Measurements from ENCODE around the gene PIEZO1. TPM values are rescaled to one million over a fixed set of nuclear protein-coding genes. Genes with fewer than 3 reads are reported as not detected.
"Not testable (repeated sequence)": the region's sequence is repeated elsewhere in the genome, so short reads cannot be mapped to it uniquely, and the experiment has no call there.

The PIEZO1 gene
- total RNA-seq, 1 donor from 2014 or later = 17.8 TPM

DNA sequence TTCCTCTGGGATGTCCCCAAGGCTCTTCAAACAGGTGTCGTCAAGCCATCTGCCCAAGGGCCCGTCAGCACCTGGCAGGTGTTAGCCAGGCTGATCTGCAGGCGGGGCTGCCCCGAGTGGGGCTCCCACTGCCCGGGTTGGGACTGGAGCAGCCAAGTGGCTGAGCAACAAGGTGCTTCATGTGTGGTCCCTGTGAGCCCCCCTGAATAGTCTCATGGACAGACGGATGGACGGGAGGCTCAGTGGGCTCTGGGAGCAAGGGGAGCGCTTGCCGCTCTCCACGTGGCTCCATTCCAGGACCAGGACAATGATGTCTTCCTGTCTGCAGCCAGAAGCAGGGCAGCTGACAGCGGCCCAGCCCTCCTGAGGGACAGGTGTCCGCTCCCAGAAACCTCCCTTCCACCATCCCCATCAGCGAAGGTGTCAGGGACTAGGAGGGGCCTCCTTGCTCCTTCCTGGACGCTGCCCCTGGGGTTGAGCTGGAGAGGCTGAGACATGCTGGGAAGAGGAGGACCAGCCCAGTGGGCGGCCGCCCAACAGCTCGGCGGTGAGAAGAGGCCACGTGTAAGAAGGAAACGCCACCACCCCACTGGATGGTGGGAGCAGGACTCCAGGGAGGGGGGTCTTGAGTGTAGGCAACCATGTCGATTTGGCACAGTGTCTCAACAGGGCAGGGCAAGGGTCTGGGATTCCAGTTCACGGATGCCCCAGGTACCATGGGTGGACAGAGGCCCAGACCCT, 108.3 kb downstream of the PIEZO1 start:
- no peak for DNase-seq (ENCODE audit: low read depth, low spot score)
- peaks cover 1% of the 10 kb centered on the region for H3K27me3 Mint-ChIP-seq (ENCODE audit: low read depth)
- H3K27ac Mint-ChIP-seq (ENCODE audit: unreplicated experiment) = no peak overlapping the region
- no peaks in the 10 kb centered on the region for H3K9me3 Mint-ChIP-seq
- peaks cover 2% of the 10 kb centered on the region for H3K4me1 Mint-ChIP-seq
- TF ChIP-seq, protein P1, sequence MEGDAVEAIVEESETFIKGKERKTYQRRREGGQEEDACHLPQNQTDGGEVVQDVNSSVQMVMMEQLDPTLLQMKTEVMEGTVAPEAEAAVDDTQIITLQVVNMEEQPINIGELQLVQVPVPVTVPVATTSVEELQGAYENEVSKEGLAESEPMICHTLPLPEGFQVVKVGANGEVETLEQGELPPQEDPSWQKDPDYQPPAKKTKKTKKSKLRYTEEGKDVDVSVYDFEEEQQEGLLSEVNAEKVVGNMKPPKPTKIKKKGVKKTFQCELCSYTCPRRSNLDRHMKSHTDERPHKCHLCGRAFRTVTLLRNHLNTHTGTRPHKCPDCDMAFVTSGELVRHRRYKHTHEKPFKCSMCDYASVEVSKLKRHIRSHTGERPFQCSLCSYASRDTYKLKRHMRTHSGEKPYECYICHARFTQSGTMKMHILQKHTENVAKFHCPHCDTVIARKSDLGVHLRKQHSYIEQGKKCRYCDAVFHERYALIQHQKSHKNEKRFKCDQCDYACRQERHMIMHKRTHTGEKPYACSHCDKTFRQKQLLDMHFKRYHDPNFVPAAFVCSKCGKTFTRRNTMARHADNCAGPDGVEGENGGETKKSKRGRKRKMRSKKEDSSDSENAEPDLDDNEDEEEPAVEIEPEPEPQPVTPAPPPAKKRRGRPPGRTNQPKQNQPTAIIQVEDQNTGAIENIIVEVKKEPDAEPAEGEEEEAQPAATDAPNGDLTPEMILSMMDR (conservative IDR thresholded peaks at IDR 0.05) = no peak
- H3K36me3 Mint-ChIP-seq (ENCODE audit: low read depth) = no peaks in the 10 kb centered on the region
- H3K4me3 Mint-ChIP-seq = no peak overlapping the region

DNA sequence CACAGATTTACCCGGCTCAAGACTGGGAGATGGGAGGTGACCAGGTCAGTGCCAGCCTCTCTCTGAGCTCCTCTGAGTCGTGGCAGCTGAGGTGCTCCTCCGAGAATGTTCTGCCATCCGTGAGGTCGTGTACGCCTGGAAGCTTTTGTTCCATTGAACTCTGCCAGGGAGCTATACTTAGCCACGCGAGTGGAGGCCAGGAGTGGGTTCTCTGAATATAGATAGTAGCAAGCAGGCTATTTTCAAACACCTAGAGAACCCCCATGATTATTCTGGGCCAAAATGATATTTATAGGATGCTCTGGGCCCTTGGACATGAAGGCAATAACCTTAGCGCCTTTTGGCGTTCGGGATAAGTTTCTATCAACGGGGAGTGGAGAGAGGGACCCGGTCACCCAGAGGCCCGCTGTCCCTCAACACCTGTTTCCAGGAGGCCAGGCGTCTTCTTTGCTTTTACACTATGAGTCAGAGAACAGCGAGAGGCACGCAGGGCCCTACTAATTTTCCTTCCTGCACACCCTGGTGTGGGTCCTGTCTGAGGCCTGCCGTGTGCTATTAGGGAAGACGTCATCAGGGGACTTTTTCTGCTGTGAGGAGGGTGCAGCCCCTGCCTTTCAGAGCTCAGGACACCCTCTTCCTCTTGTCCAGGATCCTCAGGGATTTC, 111.2 kb downstream of the PIEZO1 start:
- Mint-ChIP-seq H3K4me3 (no peak overlapping the region), H3K9me3 (no peaks in the 10 kb centered on the region), H3K27ac (ENCODE audit: unreplicated experiment) (peak overlapping the region; percentile 12), H3K4me1 (no peaks in the 10 kb centered on the region), H3K36me3 (ENCODE audit: low read depth) (no peaks in the 10 kb centered on the region), H3K27me3 (ENCODE audit: low read depth) (no peaks in the 10 kb centered on the region)
- TF ChIP-seq, protein P1 (conservative IDR thresholded peaks at IDR 0.05) = no peak
- no peak for DNase-seq (ENCODE audit: low read depth, low spot score)

- Mint-ChIP-seq H3K27me3 (ENCODE audit: low read depth) (no peaks in the 10 kb centered on the region), H3K36me3 (ENCODE audit: low read depth) (no peaks in the 10 kb centered on the region), H3K27ac (ENCODE audit: unreplicated experiment) (no peak overlapping the region), H3K4me3 (peak overlapping the region; percentile 44), H3K9me3 (no peaks in the 10 kb centered on the region), H3K4me1 (peaks cover under 1% of the 10 kb centered on the region)
- DNase-seq (ENCODE audit: low read depth, low spot score) = no peak
- TF ChIP-seq, protein P1 (conservative IDR thresholded peaks at IDR 0.05) = peak; percentile 33
Measured at GRCh38 chr16:88672776-88673175, 112.2 kb downstream of the PIEZO1 start.

GRCh38 chr16:88671806-88672205, 113.2 kb downstream of the PIEZO1 start:
- Mint-ChIP-seq H3K27ac (ENCODE audit: unreplicated experiment) (no peak overlapping the region), H3K4me3 (no peak overlapping the region), H3K9me3 (no peaks in the 10 kb centered on the region), H3K36me3 (ENCODE audit: low read depth) (no peaks in the 10 kb centered on the region), H3K4me1 (peaks cover 8% of the 10 kb centered on the region), H3K27me3 (ENCODE audit: low read depth) (no peaks in the 10 kb centered on the region)
- TF ChIP-seq, protein P1 (conservative IDR thresholded peaks at IDR 0.05) = no peak
- DNase-seq (ENCODE audit: low read depth, low spot score) = no peak

- H3K4me1 Mint-ChIP-seq = peaks cover 10% of the 10 kb centered on the region
- H3K36me3 Mint-ChIP-seq (ENCODE audit: low read depth) = no peaks in the 10 kb centered on the region
- DNase-seq (ENCODE audit: low read depth, low spot score) = no peak
- H3K27ac Mint-ChIP-seq (ENCODE audit: unreplicated experiment) = no peak overlapping the region
- no peaks in the 10 kb centered on the region for H3K9me3 Mint-ChIP-seq
- H3K27me3 Mint-ChIP-seq (ENCODE audit: low read depth) = no peaks in the 10 kb centered on the region
- TF ChIP-seq, protein P1 (conservative IDR thresholded peaks at IDR 0.05) = no peak
- H3K4me3 Mint-ChIP-seq = no peak overlapping the region
Measured at GRCh38 chr16:88669980-88670379, 115.0 kb downstream of the PIEZO1 start.

GRCh38 chr16:88669493-88669892, 115.5 kb downstream of the PIEZO1 start:
- H3K36me3 Mint-ChIP-seq (ENCODE audit: low read depth); H3K9me3 Mint-ChIP-seq; H3K27me3 Mint-ChIP-seq (ENCODE audit: low read depth); H3K4me3 Mint-ChIP-seq; H3K27ac Mint-ChIP-seq (ENCODE audit: unreplicated experiment); DNase-seq (ENCODE audit: low read depth, low spot score): not testable (repeated sequence)
- H3K4me1 Mint-ChIP-seq = peaks cover 13% of the 10 kb centered on the region

All from neural crest cell (in vitro differentiated cells).